NCI-H2196 (cell line): ENCODE results near the gene C9orf78.

Experiments used
- DNase-seq: peaks from one replicate; lab custom pipeline; 2025; ENCODE audit not compliant: unreplicated experiment; lab: John Stamatoyannopoulos, UW

C9orf78 gene

GRCh38 chr9:129777769-129778130 is 57.3 kb downstream of the C9orf78 start:
- no peak for DNase-seq
